GM12878 (cell line): ENCODE results near the gene GORASP2. TPM values are rescaled to one million over a fixed set of nuclear protein-coding genes. Genes with fewer than 3 reads are reported as not detected.

Experiments used
- ATAC-seq: fragments of 200-7000 bp; cut with Tn5 transposase; 3 replicates; pipeline ENCODE4 v1.9.1; 2020; ENCODE audit warnings: mild to moderate bottlenecking, moderate library complexity
- BruUV-seq: library from RNA; stranded (reverse); fragments of 400-500 nt; replicated peaks from 2 replicates; lab custom pipeline; 2021; lab: Mats Ljungman, UMichigan
- CTCF ChIA-PET: fragments of 300-600 bp; sonication (Branson Sonifier 250); formaldehyde crosslinking; extraction: SDS; loops from one replicate; lab custom pipeline; 2021; ENCODE audit warnings: inconsistent platforms; lab: Yijun Ruan, JAX
- POLR2A ChIA-PET: fragments of 350-600 bp; formaldehyde crosslinking; extraction: SDS; loops from one replicate; lab custom pipeline; 2021; ENCODE audit warnings: inconsistent platforms; lab: Charles Lee
- RAD21 ChIA-PET: fragments of 300-600 bp; sonication (Branson Sonifier 250); formaldehyde crosslinking; loops from one replicate; lab custom pipeline; 2023; ENCODE audit warnings: antibody characterized with exemption; ENCODE audit not compliant: unreplicated experiment; lab: Charles Lee
- SMC1A ChIA-PET: fragments of 300-600 bp; sonication (Branson Sonifier 250); formaldehyde crosslinking; loops from one replicate; lab custom pipeline; 2023; ENCODE audit not compliant: unreplicated experiment, uncharacterized antibody; lab: Charles Lee
- DNase-seq: peaks from one replicate; pipeline ENCODE4 v3.0.0-alpha.2; 2011; ENCODE audit warnings: low read depth, low spot score
- FAIRE-seq: peaks from 3 replicates; lab custom pipeline; 2011; peaks lifted over from hg19 to GRCh38; lab: Jason Lieb, UNC
- H2AFZ ChIP-seq: 2 replicates; pipeline ENCODE4 v1.6.0; 2011; ENCODE audit warnings: low read depth, low read length, control low read depth; ENCODE audit not compliant: control insufficient read depth
- H3K27ac ChIP-seq: 2 replicates; pipeline ENCODE4 v1.5.1; 2011; ENCODE audit warnings: control low read depth; ENCODE audit not compliant: control insufficient read depth, insufficient read depth
- H3K27me3 ChIP-seq, 2 experiments: replicated peaks in 1 of 2; 2 replicates each; pipeline versions ENCODE4 v1.6.0 to v1.6.1; 2011; ENCODE audit warnings: low read length in 1 of 2; ENCODE audit not compliant: control insufficient read depth in 2 of 2, insufficient read depth in 2 of 2
- H3K36me3 ChIP-seq, 2 experiments: 2 replicates each; pipeline ENCODE4 v1.5.1; 2011; ENCODE audit warnings: low read length in 1 of 2; ENCODE audit not compliant: control insufficient read depth in 2 of 2, insufficient read depth in 2 of 2
- H3K4me1 ChIP-seq: 2 replicates; pipeline ENCODE4 v1.6.1; 2011; ENCODE audit warnings: mild to moderate bottlenecking, low read length, moderate library complexity, mixed read lengths; ENCODE audit not compliant: control insufficient read depth, insufficient read depth
- H3K4me2 ChIP-seq: 2 replicates; pipeline ENCODE4 v1.6.0; 2011; ENCODE audit warnings: control low read depth; ENCODE audit not compliant: control insufficient read depth, insufficient read depth
- H3K4me3 ChIP-seq: fragments of 200-600 bp; sonication (generic); 2 replicates; pipeline ENCODE4 v1.5.1; 2016
- H3K79me2 ChIP-seq: 2 replicates; pipeline ENCODE4 v1.6.0; 2011; ENCODE audit warnings: low read length; ENCODE audit not compliant: control insufficient read depth, insufficient read depth
- H3K9ac ChIP-seq: 2 replicates; pipeline ENCODE4 v1.8.0; 2011; ENCODE audit warnings: low read length, control low read depth, mixed read lengths; ENCODE audit not compliant: control insufficient read depth, insufficient read depth
- H3K9me3 ChIP-seq: replicated peaks from 3 replicates; pipeline ENCODE4 v1.5.1; 2011; ENCODE audit warnings: mild to moderate bottlenecking, low read length; ENCODE audit not compliant: control insufficient read depth, insufficient read depth
- H4K20me1 ChIP-seq: 2 replicates; pipeline ENCODE4 v1.6.0; 2011; ENCODE audit not compliant: control insufficient read depth, insufficient read depth
- CTCF ChIP-seq, 3 experiments: IDR thresholded peaks in 2 of 3; conservative IDR thresholded peaks in 1 of 3; 2 replicates each; pipeline ENCODE4 v1.5.1; 2011; ENCODE audit warnings: low read depth in 3 of 3, low read length in 3 of 3, mild to moderate bottlenecking in 3 of 3, control low read depth in 2 of 3, moderate library complexity in 2 of 3, inconsistent platforms in 1 of 3, mixed read lengths in 1 of 3; ENCODE audit not compliant: control insufficient read depth in 2 of 3, insufficient read depth in 1 of 3; ENCODE audit errors: extremely low read depth in 1 of 3
- EED ChIP-seq: sonication (generic); IDR thresholded peaks from 2 replicates; pipeline ENCODE4 v1.6.1; 2016; ENCODE audit warnings: antibody characterized with exemption, low read depth
- FOXM1 ChIP-seq: IDR thresholded peaks from 2 replicates; pipeline ENCODE4 v1.6.1; 2012; ENCODE audit warnings: low read depth, mild to moderate bottlenecking, inconsistent platforms, low read length, moderate library complexity
- GATAD2B ChIP-seq: fragments of 450-650 bp; conservative IDR thresholded peaks from 2 replicates; pipeline ENCODE4 v1.6.1; 2017; ENCODE audit warnings: low read depth, mild to moderate bottlenecking, moderate library complexity
- MTA2 ChIP-seq: fragments of 450-650 bp; IDR thresholded peaks from 2 replicates; pipeline ENCODE4 v1.6.1; 2016; ENCODE audit warnings: low read depth, mild to moderate bottlenecking, moderate library complexity
- PML ChIP-seq: IDR thresholded peaks from 2 replicates; pipeline ENCODE4 v1.6.1; 2012; ENCODE audit warnings: low read length, inconsistent platforms
- POLR2AphosphoS5 ChIP-seq: IDR thresholded peaks from 2 replicates; pipeline ENCODE4 v1.6.1; 2011; ENCODE audit warnings: mild to moderate bottlenecking, low read length, inconsistent platforms
- POU2F2 ChIP-seq: IDR thresholded peaks from 3 replicates; pipeline ENCODE4 v1.6.1; 2011; ENCODE audit warnings: low read depth, mild to moderate bottlenecking, low read length, borderline replicate concordance
- RBBP5 ChIP-seq: fragments of 200-600 bp; sonication (generic); conservative IDR thresholded peaks from 2 replicates; pipeline ENCODE4 v1.6.1; 2016
- SKIL ChIP-seq: fragments of 450-650 bp; IDR thresholded peaks from 2 replicates; pipeline ENCODE4 v1.6.1; 2017; ENCODE audit warnings: mild to moderate bottlenecking, low read depth, inconsistent platforms; ENCODE audit not compliant: poor library complexity, severe bottlenecking
- TARDBP ChIP-seq: IDR thresholded peaks from 2 replicates; pipeline ENCODE4 v1.6.1; 2016; ENCODE audit warnings: borderline replicate concordance
- ZNF384 ChIP-seq: IDR thresholded peaks from 2 replicates; pipeline ENCODE4 v1.6.1; 2012; ENCODE audit warnings: low read depth, mild to moderate bottlenecking, low read length, improper control_type of control experiment, borderline replicate concordance
- ZSCAN29 ChIP-seq: fragments of 450-650 bp; IDR thresholded peaks from 2 replicates; pipeline ENCODE4 v1.6.1; 2017; ENCODE audit warnings: mild to moderate bottlenecking, moderate library complexity
- WGBS: methylation state at CpG from one replicate; pipeline ENCODE4 v1.1.6; 2016; ENCODE audit warnings: low lambda C conversion rate; ENCODE audit not compliant: insufficient replicate concordance, insufficient coverage; ENCODE audit errors: missing lambda C conversion rate; 5-methylcytosine and 5-hydroxymethylcytosine counted together
- in situ Hi-C: fragments of 300-500 bp; cut with MboI; formaldehyde crosslinking; loops from 9 replicates; pipeline ENCODE4 v1.14.3; 2018; ENCODE audit warnings: mixed read lengths
- intact Hi-C: fragments of 100-400 bp; cut with micrococcal nuclease; formaldehyde crosslinking; loops from one replicate; pipeline ENCODE4 v1.14.2; 2022; ENCODE audit not compliant: unreplicated experiment
- polyA plus RNA-seq, 11 experiments: library from polyadenylated mRNA; depleted of rRNA in 4 of 11; unstranded in 6 of 11; stranded (reverse) in 5 of 11; fragments of >200 nt; fragmentation: Nextera tagmentation in 4 of 11; fragmentation: Illumina TruSeq in 1 of 11; extraction: Ambion mirVana in 4 of 11; extraction: Trizol in 1 of 11; gene quantifications; 1 replicate in 1 of 11; 2 replicates in 10 of 11; pipeline versions ENCODE4 v1.2.1 to v1.2.3, GENCODE V29; 2011 to 2016; ENCODE audit warnings: inconsistent platforms in 2 of 11, missing spikeins in 2 of 11, low read depth in 1 of 11
- total RNA-seq, 4 experiments: library from RNA; depleted of rRNA in 3 of 4; stranded (reverse); fragments of >200 nt in 3 of 4; fragmentation: Illumina TruSeq in 1 of 4; extraction: Trizol in 1 of 4; gene quantifications; 2 replicates each; pipeline versions ENCODE4 v1.2.1 to v1.2.3, GENCODE V29; 2013 to 2021
- TF ChIP-seq, protein P1 (sequence below): IDR thresholded peaks from 2 replicates; pipeline ENCODE4 v1.6.1; 2011; ENCODE audit warnings: low read depth, mild to moderate bottlenecking, low read length, moderate library complexity, borderline replicate concordance; ENCODE audit errors: extremely low read depth

The GORASP2 gene
- total and polyA plus RNA-seq, 10 of the 15 experiments (the other 5 are each of a cell fraction or from before 2014, with no cell fraction given): 26.3 to 169 (median 103) TPM

DNA sequence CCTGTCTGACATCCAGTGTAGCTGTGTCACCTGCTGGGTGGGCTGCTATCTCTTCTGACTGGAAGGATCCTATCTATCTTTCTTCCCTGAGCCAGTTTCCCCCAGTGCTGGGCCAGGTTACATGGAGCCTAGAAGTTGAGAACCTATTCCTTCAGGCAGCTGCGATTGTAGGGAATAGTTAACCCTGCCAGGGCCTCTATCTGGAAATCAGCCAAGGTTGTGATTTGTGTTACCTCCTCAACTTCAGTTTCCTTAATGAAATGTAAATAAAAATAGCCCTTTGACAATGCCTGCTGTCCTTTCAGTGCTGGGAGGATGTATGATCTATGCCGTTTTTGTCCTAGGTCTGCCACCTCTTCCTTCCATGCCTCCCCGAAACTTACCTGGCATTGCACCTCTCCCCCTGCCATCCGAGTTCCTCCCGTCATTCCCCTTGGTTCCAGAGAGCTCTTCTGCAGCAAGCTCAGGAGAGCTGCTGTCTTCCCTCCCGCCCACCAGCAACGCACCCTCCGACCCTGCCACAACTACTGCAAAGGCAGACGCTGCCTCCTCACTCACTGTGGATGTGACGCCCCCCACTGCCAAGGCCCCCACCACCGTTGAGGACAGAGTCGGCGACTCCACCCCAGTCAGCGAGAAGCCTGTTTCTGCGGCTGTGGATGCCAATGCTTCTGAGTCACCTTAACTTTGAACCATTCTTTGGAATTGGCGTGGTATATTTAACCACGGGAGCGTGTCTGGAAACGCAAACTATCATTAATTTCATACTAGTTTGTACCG lies 36.6 kb downstream of the GORASP2 start:
- intact Hi-C loops (no loop called here), in situ Hi-C loops (loop anchor here (25.0 kb wide), 1 partner anchor 472 kb away; the partner anchor contains the start of genes DCAF17 and METTL8)
- BruUV-seq: no TSS peak
- no peak overlapping the region for H3K9ac ChIP-seq
- ChIA-PET SMC1A (interaction anchor here (0.5 to 1.1 kb wide), 2 partner anchors 19 to 1154 kb away, joined by 3 read pairs; no protein-coding TSS in a partner anchor), RAD21 (no interaction called here), CTCF (no interaction called here), POLR2A (no interaction called here)
- no peaks in the 10 kb centered on the region for H4K20me1 ChIP-seq
- no peak overlapping the region for H2AFZ ChIP-seq
- H3K9me3 ChIP-seq: no peaks in the 10 kb centered on the region
- WGBS: 92% methylated on average over 20 of the region's 20 CpGs
- no peak overlapping the region for H3K4me2 ChIP-seq
- TF ChIP-seq PML (no peak), ZSCAN29 (no peak), RBBP5 (no peak), MTA2 (no peak), EED (no peak), SKIL (no peak), POU2F2 (no peak), GATAD2B (no peak), POLR2AphosphoS5 (no peak), ZNF384 (no peak), CTCF (IDR thresholded peaks at IDR 0.05 in 2 of 3, conservative IDR thresholded peaks at IDR 0.05 in 1 of 3; ENCODE audit: control insufficient read depth in 2 of 3, extremely low read depth in 1 of 3, insufficient read depth in 1 of 3, low read depth in 3 of 3, low read length in 3 of 3) (no peak), TARDBP (no peak), FOXM1 (no peak)
- TF ChIP-seq, protein P1, sequence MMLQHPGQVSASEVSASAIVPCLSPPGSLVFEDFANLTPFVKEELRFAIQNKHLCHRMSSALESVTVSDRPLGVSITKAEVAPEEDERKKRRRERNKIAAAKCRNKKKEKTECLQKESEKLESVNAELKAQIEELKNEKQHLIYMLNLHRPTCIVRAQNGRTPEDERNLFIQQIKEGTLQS: no peak
- H3K4me1 ChIP-seq: no peaks in the 10 kb centered on the region
- H3K27ac ChIP-seq: no peak overlapping the region
- FAIRE-seq (no peak), DNase-seq (no peak), ATAC-seq (no peak)
- peaks cover 16 to 44% of the 10 kb centered on the region in 2 experiments for H3K36me3 ChIP-seq
- H3K4me3 ChIP-seq: no peak overlapping the region
- H3K79me2 ChIP-seq: no peaks in the 10 kb centered on the region
- H3K27me3 ChIP-seq: no peaks in the 10 kb centered on the region
